ENCODE data around the gene MED31.
"Not testable (repeated sequence)": the region's sequence is repeated elsewhere in the genome, so short reads cannot be mapped to it uniquely, and the experiment has no call there.

The MED31 gene

DNA sequence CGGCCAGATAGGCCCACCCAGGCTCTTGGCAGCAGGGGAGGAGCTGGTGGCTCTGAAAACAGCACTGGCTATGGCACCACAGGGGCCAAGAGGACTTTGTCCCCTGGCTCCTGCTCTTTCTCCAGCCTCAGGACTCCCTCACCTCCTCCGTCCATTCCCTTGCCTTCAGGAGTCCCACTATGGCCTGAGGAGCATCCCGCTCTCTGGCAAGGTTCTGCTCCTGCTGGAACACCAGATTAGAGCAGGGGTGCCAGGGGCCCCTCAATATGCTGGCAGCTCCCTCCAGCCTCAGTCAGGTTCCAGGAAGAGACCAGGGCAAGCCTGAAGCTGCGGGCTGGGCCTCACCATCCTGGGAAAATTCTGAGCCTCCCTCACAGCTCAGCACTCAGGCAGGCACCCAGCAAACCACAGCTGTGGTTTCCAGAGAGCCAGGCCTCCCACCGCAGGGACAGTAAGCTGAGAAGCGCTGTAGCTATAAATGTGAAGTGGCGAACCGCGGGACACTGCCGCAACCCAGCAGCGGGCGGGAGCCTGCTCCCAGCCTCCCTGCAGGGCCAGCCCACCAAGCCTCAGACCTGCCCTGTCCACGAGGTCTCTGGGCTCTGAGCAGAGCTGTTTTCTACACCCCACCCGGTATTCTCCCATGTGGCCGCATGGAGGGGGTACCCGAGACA lies 25.9 kb upstream of the MED31 start:
- DNase-seq (ENCODE audit: low read depth in 3 of 3): no peak

GRCh38 chr17:6676802-6677157 lies 25.4 kb upstream of the MED31 start:
- no peak for DNase-seq (ENCODE audit: low read depth in 3 of 3)

DNA sequence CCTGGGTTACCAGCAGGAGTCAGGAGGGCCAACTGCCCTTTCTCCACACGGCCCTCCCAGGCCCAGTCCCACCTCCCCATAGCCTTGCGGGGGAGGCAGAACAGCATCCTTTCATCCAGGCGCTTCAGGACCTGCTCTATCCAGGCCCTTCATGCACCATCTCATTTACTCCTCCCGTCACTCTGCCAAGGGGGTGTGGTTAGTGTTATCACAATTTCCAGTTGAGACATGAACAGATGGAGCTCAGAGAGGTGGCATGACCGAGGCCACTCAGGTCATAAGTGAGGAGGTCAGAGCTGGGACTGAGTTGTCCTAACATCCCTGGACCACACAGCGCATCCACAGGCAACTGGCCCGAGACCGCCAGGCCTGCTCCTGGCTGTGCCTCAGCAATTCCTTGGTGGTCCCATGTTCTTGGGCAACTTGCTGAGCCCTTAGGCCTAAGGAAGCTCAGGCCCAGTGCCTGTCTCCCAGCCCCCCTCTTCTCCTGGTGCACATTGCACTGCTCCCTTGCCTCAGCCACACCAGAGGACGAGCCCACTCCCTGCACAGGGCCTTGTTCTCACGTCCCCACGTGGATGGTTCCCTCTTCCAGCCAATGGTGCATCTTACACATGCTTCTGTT lies 23.9 kb upstream of the MED31 start:
- no peak for DNase-seq (ENCODE audit: low read depth in 3 of 3)

- no peak for DNase-seq (ENCODE audit: low read depth in 3 of 3)
Observed at GRCh38 chr17:6674586-6674985, 23.2 kb upstream of the MED31 start.

- no peak for DNase-seq (ENCODE audit: low read depth in 3 of 3)
Observed at GRCh38 chr17:6671431-6671830, 20.0 kb upstream of the MED31 start.

GRCh38 chr17:6670999-6671398 lies 19.6 kb upstream of the MED31 start:
- DNase-seq (ENCODE audit: low read depth in 3 of 3): no peak

DNA sequence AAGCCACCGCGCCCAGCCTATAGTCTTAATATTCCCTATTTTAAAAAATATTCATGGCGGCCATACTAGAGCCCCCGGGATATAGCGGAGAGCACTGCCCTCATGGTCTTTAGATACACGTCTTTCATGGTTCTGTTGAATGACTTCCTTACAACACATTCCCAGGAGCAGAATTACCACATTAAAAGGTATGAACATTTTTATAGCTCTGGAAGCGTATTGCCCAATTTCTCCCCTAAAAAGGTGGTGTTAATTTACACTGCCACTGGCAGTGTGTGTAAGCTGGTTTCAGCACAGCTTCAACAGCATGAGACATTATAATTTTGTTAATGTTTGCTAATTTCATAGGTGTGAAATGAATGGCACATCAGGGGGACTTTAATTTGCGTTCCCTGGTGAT lies 19.2 kb upstream of the MED31 start:
- no peak for DNase-seq (ENCODE audit: low read depth in 3 of 3)

- no peak for DNase-seq (ENCODE audit: low read depth in 3 of 3)
Observed at GRCh38 chr17:6669479-6670212, 18.2 kb upstream of the MED31 start.

- DNase-seq (ENCODE audit: low read depth in 3 of 3): no peak
Observed at GRCh38 chr17:6668727-6669425, 17.5 kb upstream of the MED31 start.

- no peak for DNase-seq (ENCODE audit: low read depth in 3 of 3)
Observed at GRCh38 chr17:6668219-6668618, 16.8 kb upstream of the MED31 start.

DNA sequence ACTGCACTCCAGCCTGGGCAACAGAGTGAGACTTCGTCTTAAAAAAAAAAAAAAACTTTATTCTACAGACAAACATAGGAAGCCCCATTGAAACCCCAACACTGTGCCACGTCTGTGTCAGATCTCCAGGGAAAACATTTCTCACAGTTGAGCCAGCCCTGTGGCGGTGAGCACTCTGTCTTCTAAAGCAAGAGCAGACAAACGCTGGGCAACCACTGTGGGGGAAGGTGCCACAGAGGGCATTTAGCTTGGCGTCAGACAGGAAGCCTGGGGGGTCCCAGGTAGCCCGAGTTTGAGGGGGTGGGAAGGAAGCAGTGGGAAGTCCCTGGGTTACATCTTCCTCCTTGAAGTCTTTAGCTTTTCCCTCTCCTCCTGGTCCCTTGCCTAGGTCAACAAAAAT lies 16.1 kb upstream of the MED31 start:
- DNase-seq (ENCODE audit: low read depth in 3 of 3): no peak

DNA sequence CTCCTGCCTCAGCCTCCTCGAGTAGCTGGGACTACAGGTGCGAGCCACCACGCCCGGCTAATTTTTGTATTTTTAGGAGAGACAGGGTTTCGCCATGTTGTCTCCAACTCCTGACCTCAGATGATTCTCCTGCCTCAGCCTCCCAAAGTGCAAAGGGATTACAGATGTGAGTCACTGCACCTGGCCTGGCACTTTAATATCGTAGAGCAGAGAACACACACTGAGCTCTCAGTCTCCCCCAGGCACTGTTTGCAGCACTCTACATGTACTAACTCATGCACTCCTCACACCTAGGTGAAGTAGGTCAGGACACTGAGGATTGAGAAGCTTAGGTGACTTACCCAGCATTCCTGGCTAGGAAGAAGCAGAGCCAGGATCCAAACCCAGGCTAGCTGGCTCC lies 15.2 kb upstream of the MED31 start:
- no peak for DNase-seq (ENCODE audit: low read depth in 3 of 3)

GRCh38 chr17:6666077-6666521 lies 14.7 kb upstream of the MED31 start:
- DNase-seq (ENCODE audit: low read depth in 3 of 3): peak in 1 of 3 donors; percentile 32

- not testable (repeated sequence) for DNase-seq (ENCODE audit: low read depth in 3 of 3)
Observed at GRCh38 chr17:6663200-6663599, 11.8 kb upstream of the MED31 start.

DNA sequence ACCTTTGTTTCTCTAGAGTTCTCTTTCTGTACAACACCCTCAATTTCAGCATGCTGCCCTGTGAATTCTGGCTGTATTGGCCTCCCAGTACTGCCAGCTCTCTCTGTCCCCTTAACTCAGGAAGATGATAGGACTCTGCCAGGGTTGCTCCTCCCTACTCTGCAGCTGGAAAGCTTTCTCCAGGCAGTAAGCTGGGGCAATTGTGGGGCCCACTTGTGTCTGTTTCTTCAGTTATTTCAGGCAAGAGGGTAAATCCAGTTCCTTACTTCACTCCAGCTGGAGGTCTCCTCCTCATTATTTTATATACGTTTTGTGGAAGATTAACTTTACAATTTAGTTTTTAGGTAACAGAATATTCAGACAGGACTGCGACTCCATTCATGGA lies 10.1 kb upstream of the MED31 start:
- DNase-seq (ENCODE audit: low read depth in 3 of 3): no peak

- no peak for DNase-seq (ENCODE audit: low read depth in 3 of 3)
Observed at GRCh38 chr17:6660805-6661463, 9.5 kb upstream of the MED31 start.

DNA sequence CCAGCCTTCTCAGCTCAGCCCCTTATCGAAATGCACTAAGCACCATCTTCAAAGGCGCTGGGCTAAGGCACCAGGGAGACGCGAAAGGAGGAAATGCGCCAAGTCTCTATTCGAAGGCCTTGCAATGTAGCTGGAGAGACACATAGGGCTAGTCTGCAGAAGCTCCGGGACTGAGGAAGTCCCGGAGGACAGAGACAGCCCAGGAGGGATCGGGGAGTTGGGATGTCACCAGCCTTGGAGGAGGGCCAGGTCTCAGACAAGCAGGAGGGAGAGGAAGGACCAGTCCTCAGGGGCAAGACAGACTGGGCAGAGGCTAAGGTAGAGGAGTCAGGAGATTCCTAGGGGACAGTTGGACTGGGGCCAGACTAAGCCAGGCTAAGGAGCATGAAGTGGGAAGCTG lies 8.7 kb upstream of the MED31 start:
- no peak for DNase-seq (ENCODE audit: low read depth in 3 of 3)

DNA sequence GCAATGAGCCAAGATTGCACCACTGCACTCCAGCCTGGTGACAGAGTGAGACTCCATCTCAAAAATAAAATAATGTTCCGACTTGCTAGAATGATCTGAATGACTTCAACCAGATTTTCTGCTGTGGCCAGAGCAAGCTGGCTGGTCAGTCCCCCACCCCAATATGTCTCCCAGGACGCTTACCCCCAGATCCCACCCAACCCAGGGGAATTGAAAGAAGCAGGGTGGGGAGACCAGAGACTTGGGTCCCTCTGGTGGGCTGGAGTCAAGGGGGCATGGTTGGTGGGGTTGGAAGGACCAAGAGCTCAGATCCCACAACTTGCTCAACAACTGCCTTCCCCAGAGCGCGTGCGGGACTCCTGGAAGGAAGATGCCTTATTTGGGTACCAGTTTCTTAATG lies 7.0 kb upstream of the MED31 start:
- not testable (repeated sequence) for DNase-seq (ENCODE audit: low read depth in 3 of 3)

- no peak for DNase-seq (ENCODE audit: low read depth in 3 of 3)
Observed at GRCh38 chr17:6657633-6658287, 6.4 kb upstream of the MED31 start.

DNA sequence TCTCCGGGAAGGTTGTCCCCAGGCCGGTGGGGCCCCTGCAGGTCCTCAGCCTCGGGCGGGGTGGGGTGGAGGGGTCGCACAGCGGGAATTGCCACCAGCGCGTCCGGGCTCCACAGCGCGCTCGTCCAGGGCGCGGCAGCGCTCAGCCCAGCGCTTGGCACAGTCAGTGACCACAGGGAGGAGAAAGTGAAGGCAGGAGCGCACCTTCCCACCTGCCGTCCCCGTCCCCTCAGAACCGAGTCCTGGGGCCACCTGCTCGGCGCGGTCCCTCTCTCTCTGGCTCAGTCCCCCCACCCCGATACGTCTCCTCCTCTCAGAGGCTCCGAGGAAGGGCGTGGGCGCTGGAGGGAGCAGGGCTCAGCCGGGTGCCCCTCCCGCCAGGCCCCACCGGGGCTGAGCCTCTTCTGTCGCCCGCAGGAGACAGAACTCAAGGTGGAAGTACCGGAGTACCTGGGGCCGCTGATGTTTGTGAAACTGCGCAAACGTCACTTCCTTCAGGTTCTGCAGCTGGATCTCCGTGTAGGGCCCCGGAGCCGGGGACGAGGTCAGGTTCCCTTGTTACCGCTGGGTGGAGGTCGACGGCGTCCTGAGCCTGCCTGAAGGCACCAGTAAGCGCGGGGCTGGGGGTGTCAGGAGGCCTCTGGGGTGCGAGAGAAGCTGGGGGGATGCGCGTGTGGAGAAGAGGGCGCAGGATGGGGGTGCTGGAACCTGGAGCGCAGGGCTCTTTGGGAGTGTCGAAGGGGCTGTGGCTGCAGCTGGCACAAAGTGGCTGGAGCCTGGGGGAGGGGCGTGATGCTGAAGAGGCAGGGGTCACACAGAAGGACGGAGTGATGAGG lies 5.6 kb upstream of the MED31 start:
- DNase-seq (ENCODE audit: low read depth in 3 of 3): not testable (repeated sequence)

Data from stimulated activated CD4-positive, alpha-beta T cell treated with anti-CD3 and anti-CD28 coated beads, TNF-alpha, amount 100 ng/mL, for 48 hours (primary cell).